Gastroesophageal sphincter (tissue), 4 donors: ENCODE measurements around the gene SLC25A53. TPM values are rescaled to one million over a fixed set of nuclear protein-coding genes. Genes with fewer than 3 reads are reported as not detected.

Source experiments
- ATAC-seq: fragments of 150-250 bp; one replicate; pipeline ENCODE4 v1.9.1; 2016; ENCODE audit warnings: mild to moderate bottlenecking, moderate library complexity
- H3K27ac ChIP-seq, 4 donors: fragments of 200-600 bp; sonication (generic) in 3 of 4; 1 replicate in 3 of 4; 2 replicates in 1 of 4; pipeline ENCODE4 v1.5.1; 2016 to 2019
- H3K27me3 ChIP-seq: fragments of 200-600 bp; sonication (generic); one replicate; pipeline ENCODE4 v1.5.1; 2019
- H3K36me3 ChIP-seq, 2 donors: fragments of 200-600 bp; sonication (generic); one replicate each; pipeline ENCODE4 v1.5.1; 2019; ENCODE audit warnings: control low read depth in 1 of 2
- H3K4me1 ChIP-seq, 3 donors: fragments of 200-600 bp; sonication (generic); 1 replicate in 2 of 3; 2 replicates in 1 of 3; pipeline ENCODE4 v1.5.1; 2016 to 2019; ENCODE audit warnings: control low read depth in 2 of 3
- H3K4me3 ChIP-seq, 2 donors: fragments of 200-600 bp; sonication (generic); one replicate each; pipeline ENCODE4 v1.5.1; 2019; ENCODE audit warnings: mild to moderate bottlenecking in 1 of 2, moderate library complexity in 1 of 2
- H3K9me3 ChIP-seq, 3 donors: fragments of 200-600 bp; sonication (generic); one replicate each; pipeline ENCODE4 v1.5.1; 2017 to 2019; ENCODE audit warnings: control low read depth in 2 of 3
- EP300 ChIP-seq: sonication (generic); formaldehyde crosslinking; IDR thresholded peaks from one replicate; pipeline ENCODE4 v1.6.1; 2017; ENCODE audit warnings: antibody characterized with exemption, mild to moderate bottlenecking
- POLR2A ChIP-seq, 2 donors: fragments of 450-650 bp; IDR thresholded peaks; one replicate each; pipeline ENCODE4 v1.6.1; 2017; ENCODE audit warnings: antibody characterized with exemption in 2 of 2, mild to moderate bottlenecking in 2 of 2, moderate library complexity in 1 of 2
- POLR2AphosphoS5 ChIP-seq: sonication (generic); formaldehyde crosslinking; IDR thresholded peaks from one replicate; pipeline ENCODE4 v1.6.1; 2017; ENCODE audit warnings: antibody characterized with exemption
- WGBS, 2 donors: methylation state at CpG; one replicate each; pipeline ENCODE4 v1.1.5; 2018; ENCODE audit warnings: low coverage in 1 of 2; 5-methylcytosine and 5-hydroxymethylcytosine counted together
- total RNA-seq, 4 donors: library from RNA; depleted of rRNA; stranded (reverse); fragments of >200 nt; gene quantifications; one replicate each; pipeline ENCODE4 v1.1.0, GENCODE V29; 2016
- TF ChIP-seq, protein P1 (sequence below), 4 experiments: fragments of 200-600 bp in 2 of 4; fragments of 450-650 bp in 2 of 4; sonication (generic) in 1 of 4; IDR thresholded peaks; one replicate each; pipeline ENCODE4 v1.5.1; 2017 to 2019; ENCODE audit warnings: antibody characterized with exemption in 4 of 4, mild to moderate bottlenecking in 2 of 4, moderate library complexity in 2 of 4

Gene SLC25A53
- total RNA-seq, 4 donors from 2014 or later = 21.9 to 53.4 (median 30.3) TPM

DNA sequence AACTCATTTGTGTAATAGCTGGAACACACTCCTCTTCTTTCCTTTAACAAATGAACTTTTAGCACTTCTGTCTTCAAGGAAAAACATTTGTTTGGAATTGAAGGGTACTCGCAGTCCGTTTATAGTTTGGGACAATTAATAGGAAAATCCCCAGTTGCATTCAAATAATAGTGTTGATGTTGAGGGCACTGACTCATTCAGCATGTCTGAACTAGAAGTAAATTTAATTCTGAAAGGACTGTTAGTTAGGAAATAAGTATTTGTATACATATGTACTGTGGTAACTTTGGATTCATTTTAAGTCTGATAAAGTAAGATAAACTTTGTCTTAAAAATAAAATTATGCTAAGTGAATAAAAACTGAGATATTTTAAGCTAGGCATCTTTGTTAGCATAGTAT is 36.7 kb upstream of the SLC25A53 start:
- Histone ChIP-seq H3K4me3 (no peak overlapping the region), H3K27me3 (no peaks in the 10 kb centered on the region), H3K4me1 (no peaks in the 10 kb centered on the region), H3K36me3 (peaks cover 0 to 38% of the 10 kb centered on the region in 2 donors), H3K27ac (no peak overlapping the region), H3K9me3 (no peaks in the 10 kb centered on the region)
- TF ChIP-seq POLR2AphosphoS5 (no peak), EP300 (no peak), POLR2A (IDR thresholded peaks at IDR 0.05) (no peak)
- TF ChIP-seq, protein P1, sequence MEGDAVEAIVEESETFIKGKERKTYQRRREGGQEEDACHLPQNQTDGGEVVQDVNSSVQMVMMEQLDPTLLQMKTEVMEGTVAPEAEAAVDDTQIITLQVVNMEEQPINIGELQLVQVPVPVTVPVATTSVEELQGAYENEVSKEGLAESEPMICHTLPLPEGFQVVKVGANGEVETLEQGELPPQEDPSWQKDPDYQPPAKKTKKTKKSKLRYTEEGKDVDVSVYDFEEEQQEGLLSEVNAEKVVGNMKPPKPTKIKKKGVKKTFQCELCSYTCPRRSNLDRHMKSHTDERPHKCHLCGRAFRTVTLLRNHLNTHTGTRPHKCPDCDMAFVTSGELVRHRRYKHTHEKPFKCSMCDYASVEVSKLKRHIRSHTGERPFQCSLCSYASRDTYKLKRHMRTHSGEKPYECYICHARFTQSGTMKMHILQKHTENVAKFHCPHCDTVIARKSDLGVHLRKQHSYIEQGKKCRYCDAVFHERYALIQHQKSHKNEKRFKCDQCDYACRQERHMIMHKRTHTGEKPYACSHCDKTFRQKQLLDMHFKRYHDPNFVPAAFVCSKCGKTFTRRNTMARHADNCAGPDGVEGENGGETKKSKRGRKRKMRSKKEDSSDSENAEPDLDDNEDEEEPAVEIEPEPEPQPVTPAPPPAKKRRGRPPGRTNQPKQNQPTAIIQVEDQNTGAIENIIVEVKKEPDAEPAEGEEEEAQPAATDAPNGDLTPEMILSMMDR (IDR thresholded peaks at IDR 0.05) = no peak
- no peak for ATAC-seq
- WGBS, 2 donors = 57% methylated on average over 1 to 2 of the region's 2 CpGs

DNA sequence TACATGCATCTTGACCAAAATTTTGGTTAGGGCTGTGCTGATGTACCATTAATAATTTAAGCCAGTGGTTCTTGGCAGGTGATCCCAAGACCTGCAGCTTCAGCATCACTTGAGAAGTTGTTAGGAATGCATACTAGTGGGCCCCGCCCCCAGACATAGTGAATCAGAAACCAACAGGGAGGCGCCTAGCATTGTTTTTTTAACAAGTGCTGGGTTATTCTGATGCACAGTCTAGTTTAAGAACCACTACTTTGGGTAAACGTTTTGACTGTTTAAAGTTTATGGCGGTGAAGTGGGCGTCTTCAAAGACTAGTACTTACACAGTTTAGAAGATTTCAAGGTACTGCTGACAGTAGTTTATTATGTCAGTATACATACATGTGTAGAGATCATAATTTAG is 33.0 kb upstream of the SLC25A53 start:
- Histone ChIP-seq H3K27me3 (no peaks in the 10 kb centered on the region), H3K9me3 (no peaks in the 10 kb centered on the region), H3K4me3 (no peak overlapping the region), H3K36me3 (peaks cover 0 to 65% of the 10 kb centered on the region in 2 donors), H3K4me1 (no peaks in the 10 kb centered on the region), H3K27ac (no peak overlapping the region)
- no peak for ATAC-seq
- TF ChIP-seq POLR2AphosphoS5 = no peak
- 59 to 74% methylated on average over 3 to 5 of the region's 5 CpGs for WGBS, 2 donors

GRCh38 chrX:104187931-104188330 is 31.1 kb upstream of the SLC25A53 start:
- H3K4me1 ChIP-seq = no peaks in the 10 kb centered on the region
- TF ChIP-seq EP300 = no peak
- no peak for TF ChIP-seq POLR2A (IDR thresholded peaks at IDR 0.05)
- TF ChIP-seq, protein P1 (IDR thresholded peaks at IDR 0.05) = no peak
- TF ChIP-seq POLR2AphosphoS5 = no peak
- no peak overlapping the region for H3K4me3 ChIP-seq
- peaks cover 0 to 65% of the 10 kb centered on the region in 2 donors for H3K36me3 ChIP-seq
- ATAC-seq = no peak
- H3K27me3 ChIP-seq = no peaks in the 10 kb centered on the region
- no peaks in the 10 kb centered on the region for H3K9me3 ChIP-seq
- H3K27ac ChIP-seq = no peak overlapping the region
- WGBS, 2 donors = 90% methylated on average over 6 of the region's 8 CpGs; no CpG with 5 or more reads in 1 of the 2 donors

- no peak for ATAC-seq
- no peak overlapping the region for H3K4me3 ChIP-seq
- TF ChIP-seq, protein P1 (IDR thresholded peaks at IDR 0.05) = no peak
- TF ChIP-seq POLR2AphosphoS5 (no peak), EP300 (no peak), POLR2A (IDR thresholded peaks at IDR 0.05) (no peak)
- H3K27me3 ChIP-seq = no peaks in the 10 kb centered on the region
- no peaks in the 10 kb centered on the region for H3K4me1 ChIP-seq
- 87 to 100% methylated on average over 3 to 4 of the region's 4 CpGs for WGBS, 2 donors
- H3K36me3 ChIP-seq = peaks cover 0 to 39% of the 10 kb centered on the region in 2 donors
- H3K27ac ChIP-seq = no peak overlapping the region
- no peaks in the 10 kb centered on the region for H3K9me3 ChIP-seq
Measured at GRCh38 chrX:104183685-104184084, 26.9 kb upstream of the SLC25A53 start.

- Histone ChIP-seq H3K4me1 (peaks cover 0 to 20% (median 0%) of the 10 kb centered on the region in 3 donors), H3K9me3 (no peaks in the 10 kb centered on the region), H3K27me3 (no peaks in the 10 kb centered on the region), H3K36me3 (peaks cover 0 to 13% of the 10 kb centered on the region in 2 donors), H3K27ac (no peak overlapping the region), H3K4me3 (no peak overlapping the region)
- TF ChIP-seq EP300 (no peak), POLR2A (IDR thresholded peaks at IDR 0.05) (no peak), POLR2AphosphoS5 (no peak)
- TF ChIP-seq, protein P1 (IDR thresholded peaks at IDR 0.05) = no peak
- no peak for ATAC-seq
- WGBS, 2 donors = 17 to 94% methylated on average over 2 to 3 of the region's 6 CpGs
Measured at GRCh38 chrX:104173841-104174240, 17.0 kb upstream of the SLC25A53 start.
